ENCODE data around the gene NOX5. TPM values are rescaled to one million over a fixed set of nuclear protein-coding genes. Genes with fewer than 3 reads are reported as not detected.

Gene NOX5
- total RNA-seq, 1 donor from 2014 or later = not detected

- H3K4me3 Mint-ChIP-seq (ENCODE audit: low read depth) = no peak overlapping the region
- no peaks in the 10 kb centered on the region for H3K9me3 Mint-ChIP-seq (ENCODE audit: low read depth)
- no peak for DNase-seq (ENCODE audit: low spot score, unreplicated experiment)
- no peaks in the 10 kb centered on the region for H3K4me1 Mint-ChIP-seq (ENCODE audit: low read depth)
- no peak for TF ChIP-seq CTCF (IDR thresholded peaks at IDR 0.05; ENCODE audit: unreplicated experiment)
- H3K27me3 Mint-ChIP-seq = peaks cover 45% of the 10 kb centered on the region
- no peaks in the 10 kb centered on the region for H3K36me3 Mint-ChIP-seq (ENCODE audit: insufficient read depth)
- H3K27ac Mint-ChIP-seq = no peak overlapping the region
Measured at GRCh38 chr15:69036826-69037225, 22.3 kb downstream of the NOX5 start.

GRCh38 chr15:69037482-69037881 is 23.0 kb downstream of the NOX5 start:
- no peaks in the 10 kb centered on the region for H3K36me3 Mint-ChIP-seq (ENCODE audit: insufficient read depth)
- H3K27ac Mint-ChIP-seq = no peak overlapping the region
- DNase-seq (ENCODE audit: low spot score, unreplicated experiment) = no peak
- no peaks in the 10 kb centered on the region for H3K4me1 Mint-ChIP-seq (ENCODE audit: low read depth)
- no peak overlapping the region for H3K4me3 Mint-ChIP-seq (ENCODE audit: low read depth)
- no peaks in the 10 kb centered on the region for H3K9me3 Mint-ChIP-seq (ENCODE audit: low read depth)
- peaks cover 41% of the 10 kb centered on the region for H3K27me3 Mint-ChIP-seq
- no peak for TF ChIP-seq CTCF (IDR thresholded peaks at IDR 0.05; ENCODE audit: unreplicated experiment)

DNA sequence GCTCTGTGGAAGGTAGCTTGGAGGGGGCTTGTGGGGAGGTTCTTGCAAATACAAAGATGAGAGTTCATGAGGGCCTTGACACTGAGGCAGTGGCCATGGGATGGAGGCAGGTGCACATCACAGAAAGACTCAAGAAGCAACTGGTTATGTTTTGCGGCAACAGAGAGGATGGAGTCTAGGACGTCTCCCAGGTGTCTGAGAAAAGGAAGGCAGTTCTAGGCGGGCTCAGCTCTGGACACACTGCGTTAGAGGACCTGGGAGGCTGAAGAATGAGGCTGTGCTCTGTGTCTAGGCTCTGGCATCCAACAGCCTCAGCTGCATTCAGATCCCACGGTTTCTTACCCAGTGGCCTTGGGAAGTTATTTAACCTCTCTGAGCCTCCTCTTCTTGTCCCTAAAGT is 23.5 kb downstream of the NOX5 start:
- no peak for DNase-seq (ENCODE audit: low spot score, unreplicated experiment)
- no peaks in the 10 kb centered on the region for H3K4me1 Mint-ChIP-seq (ENCODE audit: low read depth)
- TF ChIP-seq CTCF (IDR thresholded peaks at IDR 0.05; ENCODE audit: unreplicated experiment) = no peak
- no peaks in the 10 kb centered on the region for H3K36me3 Mint-ChIP-seq (ENCODE audit: insufficient read depth)
- no peak overlapping the region for H3K4me3 Mint-ChIP-seq (ENCODE audit: low read depth)
- no peak overlapping the region for H3K27ac Mint-ChIP-seq
- H3K27me3 Mint-ChIP-seq = peaks cover 38% of the 10 kb centered on the region
- no peaks in the 10 kb centered on the region for H3K9me3 Mint-ChIP-seq (ENCODE audit: low read depth)

DNA sequence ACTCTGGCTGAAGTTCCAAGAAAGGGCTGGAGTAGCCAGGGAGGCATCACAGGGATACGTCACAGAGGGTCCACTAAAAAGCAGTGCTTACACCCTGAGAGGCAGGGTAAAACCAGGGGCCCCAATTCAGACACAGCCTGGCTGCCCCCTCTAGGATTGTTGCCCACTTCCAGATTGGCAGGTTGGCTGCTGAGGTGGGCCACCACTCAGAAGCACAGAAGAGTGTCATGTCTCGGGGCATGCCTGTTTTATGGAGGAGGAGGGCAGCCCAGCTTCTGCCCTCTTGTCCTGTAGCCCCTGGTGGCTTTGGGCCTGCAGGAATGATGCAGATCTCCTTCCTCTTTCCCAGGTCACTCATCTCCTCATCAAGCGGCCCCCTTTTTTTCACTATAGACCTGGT is 24.0 kb downstream of the NOX5 start:
- DNase-seq (ENCODE audit: low spot score, unreplicated experiment) = no peak
- no peaks in the 10 kb centered on the region for H3K4me1 Mint-ChIP-seq (ENCODE audit: low read depth)
- no peak overlapping the region for H3K27ac Mint-ChIP-seq
- H3K27me3 Mint-ChIP-seq = peaks cover 38% of the 10 kb centered on the region
- no peaks in the 10 kb centered on the region for H3K36me3 Mint-ChIP-seq (ENCODE audit: insufficient read depth)
- no peaks in the 10 kb centered on the region for H3K9me3 Mint-ChIP-seq (ENCODE audit: low read depth)
- H3K4me3 Mint-ChIP-seq (ENCODE audit: low read depth) = no peak overlapping the region
- TF ChIP-seq CTCF (IDR thresholded peaks at IDR 0.05; ENCODE audit: unreplicated experiment) = no peak

DNA sequence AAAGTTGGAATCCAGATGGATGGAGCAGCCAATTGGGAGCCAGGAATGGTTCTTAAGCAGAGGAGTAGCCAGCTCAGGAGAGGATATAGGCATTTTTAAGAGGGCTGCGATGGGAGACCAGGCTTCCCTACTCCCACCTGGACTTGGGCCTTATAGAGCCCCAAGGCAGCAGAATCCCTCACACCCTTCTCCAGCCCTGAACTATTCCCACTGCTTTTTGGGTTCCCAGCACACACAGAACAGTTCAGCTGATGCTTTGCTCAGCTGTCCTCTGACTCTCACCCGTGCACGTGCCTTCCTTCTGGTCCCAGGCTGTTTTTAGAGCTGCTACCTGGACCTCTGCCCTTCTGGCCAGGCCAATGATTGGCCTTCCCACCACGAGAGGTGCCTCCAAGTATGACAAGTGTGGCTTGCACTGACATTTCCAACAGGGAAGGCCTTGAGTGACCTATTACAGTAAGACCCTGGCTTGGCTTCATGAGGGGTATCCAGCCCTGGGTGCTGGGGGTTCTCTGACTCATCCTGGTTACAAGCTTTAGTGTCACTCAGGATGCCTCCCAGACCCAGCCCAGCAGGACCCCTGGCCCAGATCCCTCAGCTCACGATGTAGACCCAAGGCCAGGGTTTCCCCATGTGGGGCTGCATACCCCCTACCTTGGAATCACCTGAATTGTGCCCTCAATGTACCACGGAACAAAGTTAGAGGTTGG is 25.2 kb downstream of the NOX5 start:
- H3K27ac Mint-ChIP-seq = no peak overlapping the region
- no peaks in the 10 kb centered on the region for H3K36me3 Mint-ChIP-seq (ENCODE audit: insufficient read depth)
- H3K4me3 Mint-ChIP-seq (ENCODE audit: low read depth) = no peak overlapping the region
- H3K9me3 Mint-ChIP-seq (ENCODE audit: low read depth) = no peaks in the 10 kb centered on the region
- no peaks in the 10 kb centered on the region for H3K4me1 Mint-ChIP-seq (ENCODE audit: low read depth)
- H3K27me3 Mint-ChIP-seq = peaks cover 41% of the 10 kb centered on the region
- TF ChIP-seq CTCF (IDR thresholded peaks at IDR 0.05; ENCODE audit: unreplicated experiment) = no peak
- DNase-seq (ENCODE audit: low spot score, unreplicated experiment) = no peak
